Lower lobe of right lung (tissue), 2 donors: ENCODE data around the gene GPRIN2. TPM values are rescaled to one million over a fixed set of nuclear protein-coding genes. Genes with fewer than 3 reads are reported as not detected.

ENCODE experiments used
- ATAC-seq, 2 donors: fragments of 200-7000 bp; cut with Tn5 transposase; one replicate each; pipeline ENCODE4 v1.9.1; 2020 to 2022; ENCODE audit warnings: mild to moderate bottlenecking in 2 of 2, moderate library complexity in 2 of 2
- DNase-seq: peaks from one replicate; pipeline ENCODE4 v3.0.0-alpha.2; 2020
- H3K27ac ChIP-seq: fragments of 200-600 bp; one replicate; pipeline ENCODE4 v1.8.0; 2022
- H3K27me3 ChIP-seq: fragments of 200-600 bp; one replicate; pipeline ENCODE4 v1.8.0; 2022; ENCODE audit warnings: low read depth
- H3K36me3 ChIP-seq: fragments of 200-600 bp; one replicate; pipeline ENCODE4 v1.8.0; 2022; ENCODE audit warnings: mild to moderate bottlenecking
- H3K4me1 ChIP-seq: fragments of 200-600 bp; one replicate; pipeline ENCODE4 v1.8.0; 2022
- H3K4me3 ChIP-seq: fragments of 200-600 bp; one replicate; pipeline ENCODE4 v1.8.0; 2022; ENCODE audit warnings: mild to moderate bottlenecking
- H3K9me3 ChIP-seq: fragments of 200-600 bp; one replicate; pipeline ENCODE4 v1.8.0; 2022
- CTCF ChIP-seq: fragments of 200-600 bp; IDR thresholded peaks from one replicate; pipeline ENCODE4 v1.8.0; 2022; ENCODE audit warnings: antibody characterized with exemption, mild to moderate bottlenecking
- intact Hi-C: fragments of 100-400 bp; cut with DNase I; formaldehyde crosslinking; loops from one replicate; pipeline ENCODE4 v1.11.0; 2022
- total RNA-seq: library from RNA; stranded (reverse); fragmentation: NEBNext Ultra II Directional; extraction: Animal tissue kit (Norgen Biotek cat#: 25700); gene quantifications from one replicate; pipeline ENCODE4 v1.2.1, GENCODE V29; 2021
- donor health status: DM: no; HTN: yes; CAD: no; lungs with severe emphysema.

Gene GPRIN2
- total RNA-seq, 1 donor from 2014 or later: 42.1 TPM

GRCh38 chr10:46542567-46543465 lies 13.6 kb downstream of the GPRIN2 start:
- Histone ChIP-seq H3K27me3 (peaks cover 12% of the 10 kb centered on the region), H3K9me3 (no peaks in the 10 kb centered on the region), H3K27ac (no peak overlapping the region), H3K36me3 (no peaks in the 10 kb centered on the region), H3K4me1 (peaks cover 37% of the 10 kb centered on the region), H3K4me3 (no peak overlapping the region)
- TF ChIP-seq CTCF: no peak
- DNase-seq: peak; percentile 45
- ATAC-seq: no peak
- intact Hi-C loops: no loop called here

DNA sequence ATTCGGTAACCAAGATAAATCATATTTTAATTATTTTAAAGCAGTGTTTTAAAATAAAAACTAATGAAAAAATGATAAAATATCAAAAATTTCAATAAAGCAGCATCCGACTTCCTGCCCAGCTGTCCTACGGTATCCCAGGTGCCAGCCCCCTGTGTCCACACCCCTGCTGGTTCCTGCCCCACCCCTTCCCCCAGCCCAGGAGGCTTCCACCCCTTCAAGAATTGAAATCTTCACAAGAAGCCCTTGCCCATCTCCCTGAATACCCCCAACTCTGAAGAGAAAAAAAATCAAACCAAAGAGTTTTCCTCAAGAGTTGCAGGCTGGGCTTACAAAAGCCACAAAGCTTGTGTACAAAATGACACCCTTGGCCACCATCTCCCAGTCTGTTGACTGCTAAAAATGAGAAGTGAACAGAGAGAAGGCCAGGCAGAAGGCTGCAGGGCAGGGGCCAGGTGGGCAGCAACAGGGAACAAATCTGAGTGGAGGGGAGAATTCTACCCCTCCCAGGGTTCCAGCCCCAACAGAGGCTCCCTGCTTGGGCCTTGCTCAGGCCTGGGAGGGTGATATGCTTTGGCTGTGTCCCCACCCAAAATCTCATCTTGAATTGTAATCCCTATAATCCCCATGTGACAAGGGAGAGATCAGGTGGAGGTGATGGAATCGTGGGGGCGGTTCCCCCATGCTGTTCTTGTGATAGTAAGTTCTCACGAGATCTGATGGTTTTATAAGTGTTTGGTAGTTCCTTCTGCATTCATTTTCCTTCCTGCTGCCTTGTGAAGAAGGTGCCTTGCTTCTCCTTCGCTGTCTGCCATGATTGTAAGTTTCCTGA lies 14.5 kb downstream of the GPRIN2 start:
- H3K9me3 ChIP-seq: no peaks in the 10 kb centered on the region
- TF ChIP-seq CTCF: no peak
- no peak overlapping the region for H3K4me3 ChIP-seq
- intact Hi-C loops: no loop called here
- peaks cover 14% of the 10 kb centered on the region for H3K27me3 ChIP-seq
- ATAC-seq (no peak), DNase-seq (peak; percentile 47)
- H3K36me3 ChIP-seq: no peaks in the 10 kb centered on the region
- peaks cover 29% of the 10 kb centered on the region for H3K4me1 ChIP-seq
- H3K27ac ChIP-seq: peak overlapping the region; percentile 4

- H3K4me1 ChIP-seq: peaks cover 22% of the 10 kb centered on the region
- peak overlapping the region; percentile 39 for H3K4me3 ChIP-seq
- H3K27ac ChIP-seq: peak overlapping the region; percentile 71
- H3K27me3 ChIP-seq: peaks cover 17% of the 10 kb centered on the region
- H3K36me3 ChIP-seq: no peaks in the 10 kb centered on the region
- ATAC-seq: peak; percentile 40 to 44
- peak; percentile 36 for TF ChIP-seq CTCF
- H3K9me3 ChIP-seq: no peaks in the 10 kb centered on the region
- DNase-seq: peak; percentile 76
- intact Hi-C loops: no loop called here
These were observed 15.3 kb downstream of the GPRIN2 start for GRCh38 chr10:46541017-46541661.

- H3K9me3 ChIP-seq: no peaks in the 10 kb centered on the region
- DNase-seq: peak; percentile 41
- ATAC-seq: peak in 1 of 2 donors; percentile 8
- intact Hi-C loops: no loop called here
- peaks cover 22% of the 10 kb centered on the region for H3K4me1 ChIP-seq
- H3K27me3 ChIP-seq: peaks cover 17% of the 10 kb centered on the region
- peak overlapping the region; percentile 39 for H3K4me3 ChIP-seq
- no peaks in the 10 kb centered on the region for H3K36me3 ChIP-seq
- TF ChIP-seq CTCF: no peak
- peak overlapping the region; percentile 71 for H3K27ac ChIP-seq
These were observed 15.9 kb downstream of the GPRIN2 start for GRCh38 chr10:46540412-46541016.
